Vagina (tissue), 2 donors: ENCODE results near the gene SCUBE1.

ENCODE experiments used
- POLR2AphosphoS5 ChIP-seq, 2 donors: sonication (generic); formaldehyde crosslinking; IDR thresholded peaks; one replicate each; pipeline ENCODE4 v1.9.0; 2017; ENCODE audit warnings: antibody characterized with exemption in 2 of 2, mild to moderate bottlenecking in 2 of 2, low read depth in 1 of 2; ENCODE audit not compliant: insufficient read depth in 1 of 2
- TF ChIP-seq, protein P1 (sequence below), 3 experiments: fragments of 450-650 bp in 2 of 3; fragments of 200-600 bp in 1 of 3; sonication (generic) in 1 of 3; IDR thresholded peaks; one replicate each; pipeline ENCODE4 v1.5.1; 2017 to 2019; ENCODE audit warnings: antibody characterized with exemption in 3 of 3, mild to moderate bottlenecking in 2 of 3, moderate library complexity in 2 of 3

DNA sequence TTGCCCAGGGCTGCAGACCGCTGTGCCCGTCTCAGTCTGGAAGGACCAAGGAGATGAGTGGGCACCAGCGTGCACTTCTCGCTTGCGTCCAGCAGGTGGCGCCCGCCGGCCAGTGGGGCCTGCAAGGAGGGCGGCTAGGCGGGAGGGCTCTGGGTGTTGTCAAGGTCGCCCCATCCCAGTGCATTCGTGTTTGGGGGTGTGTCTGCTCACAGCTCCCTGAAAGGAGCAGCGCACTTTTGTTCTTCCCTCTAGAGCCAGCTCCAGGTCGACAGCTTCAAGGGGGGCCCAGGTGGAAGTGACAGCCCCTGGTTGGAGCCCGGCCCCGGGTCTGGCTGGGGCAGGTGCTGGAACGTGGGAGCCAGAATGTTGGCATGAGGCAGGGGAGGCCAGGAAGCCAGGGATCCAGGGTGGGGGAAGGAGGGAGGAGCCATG lies 45.3 kb upstream of the SCUBE1 start:
- TF ChIP-seq, protein P1, sequence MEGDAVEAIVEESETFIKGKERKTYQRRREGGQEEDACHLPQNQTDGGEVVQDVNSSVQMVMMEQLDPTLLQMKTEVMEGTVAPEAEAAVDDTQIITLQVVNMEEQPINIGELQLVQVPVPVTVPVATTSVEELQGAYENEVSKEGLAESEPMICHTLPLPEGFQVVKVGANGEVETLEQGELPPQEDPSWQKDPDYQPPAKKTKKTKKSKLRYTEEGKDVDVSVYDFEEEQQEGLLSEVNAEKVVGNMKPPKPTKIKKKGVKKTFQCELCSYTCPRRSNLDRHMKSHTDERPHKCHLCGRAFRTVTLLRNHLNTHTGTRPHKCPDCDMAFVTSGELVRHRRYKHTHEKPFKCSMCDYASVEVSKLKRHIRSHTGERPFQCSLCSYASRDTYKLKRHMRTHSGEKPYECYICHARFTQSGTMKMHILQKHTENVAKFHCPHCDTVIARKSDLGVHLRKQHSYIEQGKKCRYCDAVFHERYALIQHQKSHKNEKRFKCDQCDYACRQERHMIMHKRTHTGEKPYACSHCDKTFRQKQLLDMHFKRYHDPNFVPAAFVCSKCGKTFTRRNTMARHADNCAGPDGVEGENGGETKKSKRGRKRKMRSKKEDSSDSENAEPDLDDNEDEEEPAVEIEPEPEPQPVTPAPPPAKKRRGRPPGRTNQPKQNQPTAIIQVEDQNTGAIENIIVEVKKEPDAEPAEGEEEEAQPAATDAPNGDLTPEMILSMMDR (IDR thresholded peaks at IDR 0.05) = peak; percentile 76 to 98 (median 88)
- no peak for TF ChIP-seq POLR2AphosphoS5 (IDR thresholded peaks at IDR 0.05; ENCODE audit: insufficient read depth in 1 of 2, low read depth in 1 of 2)
